SH-SY5Y (cell line): Measurements from ENCODE around the gene TSHZ3.

Source experiments
- GATA2 ChIP-seq: IDR thresholded peaks from 2 replicates; pipeline ENCODE4 v1.6.1; 2011; ENCODE audit warnings: mild to moderate bottlenecking, low read depth, low read length
- GATA3 ChIP-seq: IDR thresholded peaks from 2 replicates; pipeline ENCODE4 v1.6.1; 2011; ENCODE audit warnings: low read depth, mild to moderate bottlenecking, low read length, moderate library complexity

DNA sequence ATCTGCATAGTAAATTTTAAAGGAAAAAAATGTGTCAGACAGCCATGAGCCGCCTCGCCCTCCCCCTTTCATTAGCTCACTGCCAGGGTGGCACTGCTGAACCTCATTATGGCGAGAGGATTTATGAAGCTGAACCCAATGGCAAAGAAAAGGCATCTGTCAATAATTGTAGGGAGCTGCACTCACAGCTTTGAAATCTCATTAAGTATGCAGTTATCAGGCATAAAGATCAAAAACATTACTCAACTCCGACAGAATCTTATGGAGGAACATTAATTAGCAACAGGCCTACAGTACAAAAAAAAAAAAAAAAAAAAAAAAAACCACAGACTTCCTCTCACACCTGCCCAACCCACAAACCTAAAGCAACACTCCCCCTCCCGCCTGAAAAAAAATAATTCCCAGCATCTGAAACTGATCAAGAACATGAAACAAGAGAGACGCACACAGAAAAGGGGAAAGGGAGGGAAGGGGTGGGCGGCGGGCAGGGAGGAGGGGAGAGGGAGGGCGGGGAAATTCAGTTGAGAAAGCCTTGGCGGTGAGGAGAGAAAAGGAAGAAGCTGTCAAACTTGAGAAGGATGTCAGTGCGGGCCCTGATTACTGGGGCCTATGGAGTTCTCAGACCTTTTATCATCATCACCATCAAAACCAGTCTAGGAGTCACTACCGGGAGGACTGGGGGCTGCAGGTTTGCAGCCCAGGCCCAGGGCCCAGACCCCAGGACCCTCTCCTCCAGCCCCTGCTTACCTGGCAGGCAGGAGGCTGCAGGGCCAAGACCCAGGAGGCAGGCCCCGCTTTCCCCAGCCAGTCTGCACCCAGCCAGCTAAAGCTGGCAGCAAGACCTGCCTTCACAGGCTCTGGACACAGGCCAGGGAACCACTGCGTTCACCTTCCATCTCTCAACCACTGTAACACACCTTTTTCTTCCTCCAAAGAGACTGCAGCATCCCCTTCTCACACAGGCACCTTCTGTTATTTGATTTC lies 8.9 kb downstream of the TSHZ3 start:
- TF ChIP-seq GATA2 (peak; percentile 81), GATA3 (peak; percentile 87)
